HepG2 (cell line): ENCODE results near the gene ABCG1. TPM values are rescaled to one million over a fixed set of nuclear protein-coding genes. Genes with fewer than 3 reads are reported as not detected.

ENCODE experiments used
- ATAC-seq: fragments of 200-7000 bp; cut with Tn5 transposase; 3 replicates; pipeline ENCODE4 v1.9.1; 2020; ENCODE audit warnings: mild to moderate bottlenecking, moderate library complexity
- BruUV-seq: library from RNA; stranded (reverse); fragments of 400-500 nt; replicated peaks from 2 replicates; lab custom pipeline; 2021; lab: Mats Ljungman, UMichigan
- CTCF ChIA-PET: fragments of 300-600 bp; formaldehyde crosslinking; extraction: SDS; loops from one replicate; lab custom pipeline; 2021; ENCODE audit warnings: low total read pairs, inconsistent platforms, low intra/inter-chr PET ratio; lab: Yijun Ruan, JAX
- POLR2A ChIA-PET: fragments of 350-600 bp; sonication (Branson Sonifier 250); formaldehyde crosslinking; loops from one replicate; lab custom pipeline; 2020; ENCODE audit warnings: antibody characterized with exemption, inconsistent platforms; lab: Yijun Ruan, JAX
- DNase-seq: peaks from one replicate; pipeline ENCODE4 v3.0.0-alpha.2; 2015; ENCODE audit warnings: low spot score
- FAIRE-seq: peaks from 3 replicates; lab custom pipeline; 2011; peaks lifted over from hg19 to GRCh38; lab: Jason Lieb, UNC
- H2AFZ ChIP-seq: one replicate; pipeline ENCODE4 v1.6.1; 2011; ENCODE audit warnings: low read length, inconsistent platforms
- H3K27ac ChIP-seq: fragments of 300-600 bp; 3 replicates; pipeline ENCODE4 v1.8.0; 2011; ENCODE audit warnings: mixed run types, mild to moderate bottlenecking, mixed read lengths, low read length, inconsistent platforms; ENCODE audit not compliant: insufficient read depth; ENCODE audit errors: extremely low read length
- H3K27me3 ChIP-seq, 2 experiments: fragments of 200-600 bp in 1 of 2; 2 replicates in 1 of 2; 3 replicates in 1 of 2; pipeline versions ENCODE4 v1.6.0 to v1.8.0; 2011; ENCODE audit warnings: low read length in 2 of 2, mild to moderate bottlenecking in 2 of 2, moderate library complexity in 2 of 2, inconsistent platforms in 1 of 2; ENCODE audit not compliant: insufficient read depth in 2 of 2, control insufficient read depth in 1 of 2
- H3K36me3 ChIP-seq, 2 experiments: fragments of 200-600 bp in 1 of 2; replicated peaks in 1 of 2; 2 replicates in 1 of 2; 3 replicates in 1 of 2; pipeline versions ENCODE4 v1.5.1 to v1.8.0; 2011; ENCODE audit warnings: low read length in 2 of 2, inconsistent platforms in 1 of 2; ENCODE audit not compliant: insufficient read depth in 2 of 2, control insufficient read depth in 1 of 2
- H3K4me1 ChIP-seq: 2 replicates; pipeline ENCODE4 v1.5.1; 2012; ENCODE audit warnings: low read length, inconsistent platforms; ENCODE audit not compliant: insufficient read depth
- H3K4me2 ChIP-seq: 2 replicates; pipeline ENCODE4 v1.6.0; 2011; ENCODE audit warnings: low read depth, low read length, inconsistent platforms
- H3K4me3 ChIP-seq, 3 experiments: fragments of 200-600 bp in 1 of 3; sonication (generic), shearing (Covaris generic) in 1 of 3; replicated peaks in 1 of 3; 2 replicates each; pipeline ENCODE4 v1.5.1; 2011 to 2016; ENCODE audit warnings: low read length in 3 of 3, inconsistent platforms in 2 of 3, low read depth in 2 of 3, mild to moderate bottlenecking in 2 of 3, control low read depth in 1 of 3, mixed read lengths in 1 of 3; ENCODE audit not compliant: insufficient read depth in 1 of 3
- H3K79me2 ChIP-seq: one replicate; pipeline ENCODE4 v1.6.1; 2011; ENCODE audit warnings: low read length, inconsistent platforms; ENCODE audit not compliant: insufficient read depth
- H3K9ac ChIP-seq: 2 replicates; pipeline ENCODE4 v1.6.0; 2011; ENCODE audit warnings: mild to moderate bottlenecking, low read depth, low read length, inconsistent platforms; ENCODE audit not compliant: insufficient read depth
- H3K9me3 ChIP-seq: 2 replicates; pipeline ENCODE4 v1.5.1; 2012; ENCODE audit warnings: mild to moderate bottlenecking, low read length
- H4K20me1 ChIP-seq: 2 replicates; pipeline ENCODE4 v1.6.0; 2011; ENCODE audit warnings: inconsistent platforms, mild to moderate bottlenecking, low read length, moderate library complexity; ENCODE audit not compliant: insufficient read depth
- CREB3 ChIP-seq: sonication (generic); formaldehyde crosslinking; IDR thresholded peaks from 2 replicates; pipeline ENCODE4 v1.5.0; 2020; ENCODE audit warnings: missing genetic modification reagents
- DNMT1 ChIP-seq: sonication (generic); formaldehyde crosslinking; IDR thresholded peaks from 2 replicates; pipeline ENCODE4 v1.5.1; 2020; ENCODE audit warnings: mild to moderate bottlenecking, missing genetic modification reagents
- ELK4 ChIP-seq: sonication (generic); formaldehyde crosslinking; IDR thresholded peaks from 2 replicates; pipeline ENCODE4 v1.9.0; 2021; ENCODE audit warnings: missing genetic modification reagents, borderline replicate concordance
- IRX3 ChIP-seq: sonication (generic); formaldehyde crosslinking; IDR thresholded peaks from 2 replicates; pipeline ENCODE4 v1.8.1; 2023; ENCODE audit warnings: mild to moderate bottlenecking, low read depth, missing genetic modification reagents, borderline replicate concordance
- KAT8 ChIP-seq: IDR thresholded peaks from 2 replicates; pipeline ENCODE4 v1.6.1; 2016; ENCODE audit warnings: missing genetic modification reagents, missing compliant biosample characterization
- KLF12 ChIP-seq: sonication (generic); formaldehyde crosslinking; IDR thresholded peaks from 2 replicates; pipeline ENCODE4 v1.4.0; 2020; ENCODE audit warnings: missing genetic modification reagents, borderline replicate concordance
- ZC3H4 ChIP-seq: sonication (generic); formaldehyde crosslinking; IDR thresholded peaks from 2 replicates; pipeline ENCODE4 v1.4.0; 2020; ENCODE audit warnings: missing genetic modification reagents, borderline replicate concordance
- ZNF225 ChIP-seq: sonication (generic); formaldehyde crosslinking; IDR thresholded peaks from 2 replicates; pipeline ENCODE4 v1.4.0; 2020; ENCODE audit warnings: mild to moderate bottlenecking, missing genetic modification reagents
- ZNF367 ChIP-seq: sonication (generic); formaldehyde crosslinking; IDR thresholded peaks from 2 replicates; pipeline ENCODE4 v1.4.0; 2020; ENCODE audit warnings: missing genetic modification reagents, borderline replicate concordance
- ZNF496 ChIP-seq: sonication (generic); formaldehyde crosslinking; IDR thresholded peaks from 2 replicates; pipeline ENCODE4 v1.8.1; 2023; ENCODE audit warnings: mild to moderate bottlenecking, moderate library complexity, missing genetic modification reagents; ENCODE audit not compliant: insufficient replicate concordance
- ZNF501 ChIP-seq: sonication (generic); formaldehyde crosslinking; IDR thresholded peaks from 2 replicates; pipeline ENCODE4 v1.5.1; 2020; ENCODE audit warnings: mild to moderate bottlenecking, moderate library complexity, missing genetic modification reagents
- ZNF549 ChIP-seq: sonication (generic); formaldehyde crosslinking; IDR thresholded peaks from 2 replicates; pipeline ENCODE4 v1.5.0; 2020; ENCODE audit warnings: missing genetic modification reagents
- ZNF746 ChIP-seq: sonication (generic); formaldehyde crosslinking; IDR thresholded peaks from 2 replicates; pipeline ENCODE4 v1.8.0; 2022; ENCODE audit warnings: mild to moderate bottlenecking, missing genetic modification reagents
- WGBS: methylation state at CpG from one replicate; pipeline ENCODE4 v1.1.6; 2017; ENCODE audit warnings: low lambda C conversion rate; 5-methylcytosine and 5-hydroxymethylcytosine counted together
- in situ Hi-C: cut with HindIII; loops from 2 replicates; pipeline ENCODE4 v1.10.0; 2017; ENCODE audit warnings: low pct_unique_long_range_greater_than_20kb; ENCODE audit not compliant: extremely low pct_ligation_motif_present
- intact Hi-C: fragments of 100-400 bp; cut with micrococcal nuclease; formaldehyde crosslinking; loops from one replicate; pipeline ENCODE4 v1.10.0; 2022; ENCODE audit not compliant: unreplicated experiment
- polyA plus RNA-seq, 8 experiments: library from polyadenylated mRNA; depleted of rRNA in 3 of 8; stranded (reverse) in 7 of 8; unstranded in 1 of 8; fragments of >200 nt; fragmentation: Illumina TruSeq in 4 of 8; extraction: Trizol in 4 of 8; gene quantifications; 2 replicates each; pipeline versions ENCODE4 v1.2.1 to v1.2.3, GENCODE V29; 2011 to 2016; ENCODE audit warnings: low read depth in 4 of 8, missing spikeins in 1 of 8, mixed read lengths in 1 of 8; ENCODE audit not compliant: insufficient read depth in 1 of 8
- total RNA-seq, 5 experiments: library from RNA; depleted of rRNA; stranded (reverse); fragments of >200 nt; fragmentation: Illumina TruSeq; extraction: Trizol; gene quantifications; 2 replicates each; pipeline ENCODE4 v1.2.3, GENCODE V29; 2016; ENCODE audit warnings: low read depth in 1 of 5
- TF ChIP-seq, protein P1 (sequence below): sonication (generic); formaldehyde crosslinking; conservative IDR thresholded peaks from 2 replicates; pipeline ENCODE4 v1.4.0; 2020; ENCODE audit warnings: missing genetic modification reagents

The ABCG1 gene
- total and polyA plus RNA-seq, 2 of the 13 experiments (the other 11 are each of a cell fraction or from before 2014, with no cell fraction given): 0.04 TPM; not detected in 1

DNA sequence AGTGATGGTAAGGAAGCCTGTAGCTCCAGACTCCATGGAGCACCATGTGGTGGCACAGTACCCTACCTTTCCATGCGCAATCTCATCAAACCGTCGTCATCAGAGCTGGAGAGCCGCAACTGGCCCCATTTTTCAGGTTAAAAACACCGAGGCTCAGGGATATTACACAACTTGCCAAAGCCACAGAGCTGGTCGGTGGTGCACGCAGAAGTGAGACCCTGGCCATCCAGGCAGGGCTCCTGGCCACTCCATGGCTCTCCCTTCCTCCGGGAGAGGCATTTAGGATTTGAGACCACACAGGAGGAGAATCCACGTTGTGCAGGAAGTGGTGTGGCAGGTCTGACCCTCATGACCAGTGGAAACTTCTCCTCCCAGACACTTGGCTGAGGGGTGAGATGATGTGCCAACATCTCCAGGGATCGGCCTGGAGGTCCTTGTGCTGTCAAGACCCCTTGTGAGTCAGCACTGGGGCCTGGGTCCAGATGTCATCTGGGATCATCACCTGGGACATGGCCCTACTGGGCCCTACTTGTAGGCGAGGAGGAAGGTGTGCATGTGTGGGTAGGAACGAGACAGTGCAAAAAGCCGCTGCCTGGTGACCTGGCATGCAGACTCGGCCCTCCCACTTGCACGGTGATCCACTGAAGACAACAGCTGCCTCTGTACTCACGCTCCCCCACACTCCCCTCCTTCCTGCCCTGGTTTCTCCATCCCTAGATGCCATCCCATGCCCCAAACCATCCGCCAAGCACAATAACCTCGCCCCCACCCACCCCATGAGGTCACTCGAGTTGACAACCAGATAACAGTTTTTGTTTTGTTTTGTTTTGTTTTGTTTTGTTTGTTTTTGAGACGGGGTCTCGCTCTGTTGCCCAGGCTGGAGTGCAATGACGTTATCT lies 85.9 kb downstream of the ABCG1 start:
- Histone ChIP-seq H3K9ac (no peak overlapping the region), H3K4me3 (no peak overlapping the region), H3K4me2 (no peak overlapping the region), H3K27ac (no peak overlapping the region), H3K79me2 (no peaks in the 10 kb centered on the region), H3K27me3 (peaks cover 3 to 32% of the 10 kb centered on the region in 2 experiments; a peak in 3 of 5 replicates), H4K20me1 (no peaks in the 10 kb centered on the region), H3K4me1 (no peaks in the 10 kb centered on the region), H2AFZ (no peak overlapping the region), H3K9me3 (no peaks in the 10 kb centered on the region), H3K36me3 (no peaks in the 10 kb centered on the region)
- no TSS peak for BruUV-seq
- POLR2A ChIA-PET: no interaction called here
- no peak for TF ChIP-seq ZNF367
- WGBS: 32% methylated on average over 19 of the region's 22 CpGs
- in situ Hi-C loops (loop anchor here (5.0 kb wide), 1 partner anchor 142 kb away; no protein-coding TSS in a partner anchor), intact Hi-C loops (no loop called here)
- FAIRE-seq: no peak
- no peak for DNase-seq
- ATAC-seq: no peak
- CTCF ChIA-PET: no interaction called here

DNA sequence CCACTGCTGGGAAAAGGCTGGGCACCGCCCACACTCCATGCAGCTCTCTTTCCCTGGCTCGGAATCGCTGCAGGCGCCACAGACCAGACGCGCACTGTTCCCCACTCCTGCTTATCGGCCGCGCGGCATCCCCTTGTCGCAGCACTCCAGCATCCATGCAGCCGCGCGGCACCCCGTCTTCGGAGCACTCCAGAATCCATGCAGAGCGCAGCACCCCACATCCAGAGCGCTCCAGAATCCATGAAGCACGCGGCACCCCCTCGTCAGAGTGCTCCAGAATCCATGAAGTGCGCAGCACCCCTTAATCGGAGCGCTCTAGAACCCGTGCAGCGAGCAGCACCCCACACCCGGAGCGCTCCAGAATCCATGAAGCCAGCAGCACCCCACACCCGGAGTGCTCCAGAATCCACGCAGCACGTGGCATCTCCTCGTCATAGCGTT lies 86.8 kb downstream of the ABCG1 start:
- Histone ChIP-seq H3K27ac (no peak overlapping the region), H3K79me2 (no peaks in the 10 kb centered on the region), H3K27me3 (peaks cover 3 to 32% of the 10 kb centered on the region in 2 experiments; a peak in 3 of 5 replicates), H3K4me3 (no peak overlapping the region), H3K4me1 (0 out of 2 replicates have a peak, but pooled peaks cover 3% of the 10 kb centered on the region), H3K4me2 (no peak overlapping the region), H3K9ac (no peak overlapping the region), H3K36me3 (no peaks in the 10 kb centered on the region), H4K20me1 (no peaks in the 10 kb centered on the region), H3K9me3 (no peaks in the 10 kb centered on the region), H2AFZ (no peak overlapping the region)
- CTCF ChIA-PET: no interaction called here
- DNase-seq: no peak
- no peak for ATAC-seq
- in situ Hi-C loops (loop anchor here (5.0 kb wide), 1 partner anchor 142 kb away; no protein-coding TSS in a partner anchor), intact Hi-C loops (no loop called here)
- no peak for TF ChIP-seq ZNF225 (CRISPR knock-in tag)
- TF ChIP-seq ZNF746 (CRISPR knock-in tag): no peak
- TF ChIP-seq ZC3H4 (CRISPR knock-in tag): no peak
- TF ChIP-seq IRX3 (CRISPR knock-in tag): no peak
- TF ChIP-seq ZNF549: no peak
- no peak for TF ChIP-seq ZNF501 (CRISPR knock-in tag)
- TF ChIP-seq DNMT1: no peak
- TF ChIP-seq KLF12 (CRISPR knock-in tag): no peak
- TF ChIP-seq, protein P1, sequence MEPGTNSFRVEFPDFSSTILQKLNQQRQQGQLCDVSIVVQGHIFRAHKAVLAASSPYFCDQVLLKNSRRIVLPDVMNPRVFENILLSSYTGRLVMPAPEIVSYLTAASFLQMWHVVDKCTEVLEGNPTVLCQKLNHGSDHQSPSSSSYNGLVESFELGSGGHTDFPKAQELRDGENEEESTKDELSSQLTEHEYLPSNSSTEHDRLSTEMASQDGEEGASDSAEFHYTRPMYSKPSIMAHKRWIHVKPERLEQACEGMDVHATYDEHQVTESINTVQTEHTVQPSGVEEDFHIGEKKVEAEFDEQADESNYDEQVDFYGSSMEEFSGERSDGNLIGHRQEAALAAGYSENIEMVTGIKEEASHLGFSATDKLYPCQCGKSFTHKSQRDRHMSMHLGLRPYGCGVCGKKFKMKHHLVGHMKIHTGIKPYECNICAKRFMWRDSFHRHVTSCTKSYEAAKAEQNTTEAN: no peak
- TF ChIP-seq CREB3 (CRISPR knock-in tag): no peak
- no peak for TF ChIP-seq ZNF496
- no peak for TF ChIP-seq ELK4 (CRISPR knock-in tag)
- TF ChIP-seq KAT8 (CRISPR knock-in tag): no peak
- no TSS peak for BruUV-seq
- POLR2A ChIA-PET: no interaction called here
- no peak for FAIRE-seq
- 70% methylated on average over 30 of the region's 33 CpGs for WGBS
